Body of pancreas (tissue), 4 donors: ENCODE data around the gene ZNF74.

Source experiments
- POLR2A ChIP-seq, 3 donors: fragments of 450-650 bp; IDR thresholded peaks; one replicate each; pipeline ENCODE4 v1.6.1; 2016; ENCODE audit warnings: antibody characterized with exemption in 3 of 3, mild to moderate bottlenecking in 2 of 3
- TF ChIP-seq, protein P1 (sequence below), 7 experiments: fragments of 450-650 bp in 4 of 7; fragments of 200-600 bp in 3 of 7; sonication (generic) in 3 of 7; IDR thresholded peaks; one replicate each; pipeline ENCODE4 v1.5.1; 2016 to 2019; ENCODE audit warnings: antibody characterized with exemption in 7 of 7

DNA sequence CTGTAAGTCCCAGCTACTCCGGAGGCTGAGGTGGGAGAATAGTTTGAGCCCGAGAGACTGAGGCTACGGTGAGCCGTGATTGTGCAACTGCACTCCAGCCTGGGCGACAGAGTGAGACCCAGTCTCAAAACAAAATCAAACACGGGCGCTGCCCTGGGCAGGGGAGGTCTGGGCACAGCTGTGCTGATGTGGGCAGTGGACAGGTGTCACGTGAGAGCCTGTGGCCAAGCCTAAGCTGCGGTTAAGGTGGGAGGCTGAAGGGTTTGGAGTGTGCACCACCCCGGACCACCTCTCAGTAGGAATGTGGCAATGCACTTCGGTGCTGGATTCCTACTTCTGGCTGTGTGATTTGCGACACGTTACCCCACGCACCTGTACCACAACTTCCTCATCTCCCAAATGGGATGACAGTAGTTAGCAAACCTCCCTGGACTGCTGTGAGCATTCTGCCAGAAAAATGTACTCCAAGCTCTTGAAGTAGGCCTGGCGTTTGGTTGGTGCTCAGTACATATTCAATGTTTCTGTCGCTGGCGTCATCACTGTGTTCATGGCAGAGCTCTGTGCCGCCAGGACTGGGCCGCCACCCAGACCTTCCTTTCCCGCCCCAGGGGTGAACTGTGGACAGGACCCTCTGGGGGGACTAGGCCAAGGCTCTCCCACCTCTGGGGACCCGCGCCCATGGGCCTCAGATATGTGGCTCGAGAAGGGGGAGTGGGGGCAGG lies 807 bp upstream of the ZNF74 start:
- TF ChIP-seq POLR2A (IDR thresholded peaks at IDR 0.05): no peak
- TF ChIP-seq, protein P1, sequence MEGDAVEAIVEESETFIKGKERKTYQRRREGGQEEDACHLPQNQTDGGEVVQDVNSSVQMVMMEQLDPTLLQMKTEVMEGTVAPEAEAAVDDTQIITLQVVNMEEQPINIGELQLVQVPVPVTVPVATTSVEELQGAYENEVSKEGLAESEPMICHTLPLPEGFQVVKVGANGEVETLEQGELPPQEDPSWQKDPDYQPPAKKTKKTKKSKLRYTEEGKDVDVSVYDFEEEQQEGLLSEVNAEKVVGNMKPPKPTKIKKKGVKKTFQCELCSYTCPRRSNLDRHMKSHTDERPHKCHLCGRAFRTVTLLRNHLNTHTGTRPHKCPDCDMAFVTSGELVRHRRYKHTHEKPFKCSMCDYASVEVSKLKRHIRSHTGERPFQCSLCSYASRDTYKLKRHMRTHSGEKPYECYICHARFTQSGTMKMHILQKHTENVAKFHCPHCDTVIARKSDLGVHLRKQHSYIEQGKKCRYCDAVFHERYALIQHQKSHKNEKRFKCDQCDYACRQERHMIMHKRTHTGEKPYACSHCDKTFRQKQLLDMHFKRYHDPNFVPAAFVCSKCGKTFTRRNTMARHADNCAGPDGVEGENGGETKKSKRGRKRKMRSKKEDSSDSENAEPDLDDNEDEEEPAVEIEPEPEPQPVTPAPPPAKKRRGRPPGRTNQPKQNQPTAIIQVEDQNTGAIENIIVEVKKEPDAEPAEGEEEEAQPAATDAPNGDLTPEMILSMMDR (IDR thresholded peaks at IDR 0.05): no peak
